ENCODE results near the gene WDR20. TPM values are rescaled to one million over a fixed set of nuclear protein-coding genes. Genes with fewer than 3 reads are reported as not detected.
A peak's percentile ranks its signal among the peaks of the same experiment; 100 is the strongest.
"Not testable (repeated sequence)": the region's sequence is repeated elsewhere in the genome, so short reads cannot be mapped to it uniquely, and the experiment has no call there.

WDR20 gene
- total and polyA plus RNA-seq, 7 donors, result 11.4 to 26.8 (median 20.6) TPM

- Histone ChIP-seq H3K9me3 (no peaks in the 10 kb centered on the region), H3K4me3 (no peak overlapping the region), H3K27ac (no peak overlapping the region), H3K36me3 (ENCODE audit: insufficient read depth in 1 of 2, low read depth in 1 of 2) (peaks cover 0 to 8% of the 10 kb centered on the region in 2 donors), H3K4me1 (peaks cover 40% of the 10 kb centered on the region), H3K27me3 (ENCODE audit: insufficient read depth in 3 of 3, low read length in 2 of 3) (no peaks in the 10 kb centered on the region)
- DNase-seq, result no peak
- intact Hi-C loops (cut with DNase I), result loop anchor here in 1 of 2 donors (5.0 kb wide), 2 partner anchors 62 to 167 kb away; no protein-coding TSS in a partner anchor
- TF ChIP-seq CTCF (IDR thresholded peaks at IDR 0.05), result no peak
- ATAC-seq, result no peak
These were observed 5.2 kb downstream of the WDR20 start for GRCh38 chr14:102144914-102145313.

- DNase-seq, result no peak
- WGBS, 3 donors, result 90 to 97% (median 94%) methylated on average over 6 of the region's 6 CpGs
- Histone ChIP-seq H3K36me3 (ENCODE audit: insufficient read depth in 1 of 2, low read depth in 1 of 2) (peaks cover 0 to 8% of the 10 kb centered on the region in 2 donors), H3K27ac (no peak overlapping the region), H3K4me1 (peaks cover 42% of the 10 kb centered on the region), H3K27me3 (ENCODE audit: insufficient read depth in 3 of 3, low read length in 2 of 3) (no peaks in the 10 kb centered on the region), H3K9me3 (no peaks in the 10 kb centered on the region), H3K4me3 (no peak overlapping the region)
- ATAC-seq, result no peak
- intact Hi-C loops (cut with DNase I), result no loop called here
- TF ChIP-seq CTCF (IDR thresholded peaks at IDR 0.05), result no peak
These were observed 5.7 kb downstream of the WDR20 start for GRCh38 chr14:102145395-102145794.

GRCh38 chr14:102146423-102146822 lies 6.7 kb downstream of the WDR20 start:
- Histone ChIP-seq H3K36me3 (ENCODE audit: insufficient read depth in 1 of 2, low read depth in 1 of 2) (peaks cover 0 to 8% of the 10 kb centered on the region in 2 donors), H3K4me1 (peaks cover 40% of the 10 kb centered on the region), H3K27ac (no peak overlapping the region), H3K27me3 (ENCODE audit: insufficient read depth in 3 of 3, low read length in 2 of 3) (no peaks in the 10 kb centered on the region), H3K4me3 (no peak overlapping the region), H3K9me3 (no peaks in the 10 kb centered on the region)
- 55 to 79% (median 58%) methylated on average over 2 of the region's 2 CpGs for WGBS, 3 donors
- intact Hi-C loops (cut with DNase I), result no loop called here
- peak in 2 of 4 donors; percentile 44 to 55 for ATAC-seq
- DNase-seq, result no peak
- TF ChIP-seq CTCF (IDR thresholded peaks at IDR 0.05), result no peak

GRCh38 chr14:102150083-102150482 lies 10.4 kb downstream of the WDR20 start:
- 91 to 96% (median 95%) methylated on average over 7 of the region's 7 CpGs for WGBS, 3 donors
- Histone ChIP-seq H3K27me3 (ENCODE audit: insufficient read depth in 3 of 3, low read length in 2 of 3) (no peaks in the 10 kb centered on the region), H3K9me3 (no peaks in the 10 kb centered on the region), H3K4me3 (no peak overlapping the region), H3K27ac (no peak overlapping the region), H3K4me1 (peaks cover 46% of the 10 kb centered on the region), H3K36me3 (ENCODE audit: insufficient read depth in 1 of 2, low read depth in 1 of 2) (no peaks in the 10 kb centered on the region)
- intact Hi-C loops (cut with DNase I), result loop anchor here in 1 of 2 donors (5.0 kb wide), 1 partner anchor 47 kb away; no protein-coding TSS in a partner anchor
- no peak for TF ChIP-seq CTCF (IDR thresholded peaks at IDR 0.05)
- DNase-seq (no peak), ATAC-seq (no peak)

GRCh38 chr14:102150744-102151143 lies 11.0 kb downstream of the WDR20 start:
- intact Hi-C loops (cut with DNase I), result loop anchor here in 1 of 2 donors (5.0 kb wide), 1 partner anchor 47 kb away; no protein-coding TSS in a partner anchor
- TF ChIP-seq CTCF (IDR thresholded peaks at IDR 0.05), result no peak
- peak in 3 of 4 donors; percentile 49 to 59 (median 53) for ATAC-seq
- H3K4me3 ChIP-seq, result no peak overlapping the region
- peak overlapping the region; percentile 2 for H3K27ac ChIP-seq
- H3K36me3 ChIP-seq (ENCODE audit: insufficient read depth in 1 of 2, low read depth in 1 of 2), result no peaks in the 10 kb centered on the region
- H3K4me1 ChIP-seq, result peaks cover 48% of the 10 kb centered on the region
- WGBS, 3 donors, result 26 to 53% (median 32%) methylated on average over 1 of the region's 1 CpG
- H3K9me3 ChIP-seq, result no peaks in the 10 kb centered on the region
- no peak for DNase-seq
- H3K27me3 ChIP-seq (ENCODE audit: insufficient read depth in 3 of 3, low read length in 2 of 3), result no peaks in the 10 kb centered on the region

- 94 to 95% (median 95%) methylated on average over 3 of the region's 3 CpGs for WGBS, 3 donors
- not testable (repeated sequence) for H3K27me3 ChIP-seq (ENCODE audit: insufficient read depth in 3 of 3, low read length in 2 of 3); H3K4me3 ChIP-seq; ATAC-seq; DNase-seq; H3K36me3 ChIP-seq (ENCODE audit: insufficient read depth in 1 of 2, low read depth in 1 of 2); H3K9me3 ChIP-seq; H3K27ac ChIP-seq
- peaks cover 42% of the 10 kb centered on the region for H3K4me1 ChIP-seq
- intact Hi-C loops (cut with DNase I), result loop anchor here in 1 of 2 donors (5.0 kb wide), 1 partner anchor 46 kb away; no protein-coding TSS in a partner anchor
These were observed 11.7 kb downstream of the WDR20 start for GRCh38 chr14:102151411-102151810.

All from psoas muscle (tissue), 8 donors.